ENCODE results near the gene RASSF6.
"Not testable (repeated sequence)": the region's sequence is repeated elsewhere in the genome, so short reads cannot be mapped to it uniquely, and the experiment has no call there.

The RASSF6 gene

DNA sequence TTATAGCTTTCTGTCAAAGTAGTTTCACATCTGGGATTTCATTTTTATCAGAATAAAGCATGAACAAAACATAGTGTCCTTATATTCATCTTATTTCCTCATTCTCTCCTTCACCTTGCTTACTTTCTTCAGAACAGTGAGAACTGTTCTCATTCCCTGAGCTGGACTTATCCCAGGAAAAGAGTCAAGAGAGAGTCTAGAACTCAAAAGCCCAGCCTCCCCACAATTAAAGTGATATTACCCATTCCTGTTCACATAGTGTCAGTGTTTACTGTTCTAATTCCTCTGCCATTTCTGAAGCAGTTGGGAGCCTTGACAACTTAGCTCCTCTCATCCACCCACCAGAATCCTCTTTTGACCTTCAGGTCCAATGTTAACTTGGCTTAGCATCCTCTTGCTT is 42.9 kb downstream of the RASSF6 start:
- no peak for DNase-seq (ENCODE audit: low spot score)

DNA sequence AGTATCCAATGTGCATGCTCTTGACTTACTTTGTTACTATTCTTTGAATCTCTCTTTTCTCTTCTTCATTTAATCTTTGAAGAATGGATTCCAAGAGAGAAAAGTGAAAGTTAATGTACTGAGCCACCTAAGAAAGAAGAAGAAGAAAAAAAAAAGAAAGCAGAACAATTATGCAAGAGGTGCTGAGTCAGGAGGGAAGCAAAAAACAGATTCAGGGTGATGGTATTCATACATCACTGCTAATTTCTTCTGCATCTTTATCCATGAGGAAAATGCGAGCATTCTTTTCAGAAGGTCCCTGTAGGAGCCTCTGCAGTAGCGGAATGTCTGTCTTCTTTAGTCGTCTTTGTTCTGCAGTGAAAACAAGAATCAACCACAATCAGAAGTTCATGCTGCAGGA is 43.9 kb downstream of the RASSF6 start:
- no peak for DNase-seq (ENCODE audit: low spot score)

DNA sequence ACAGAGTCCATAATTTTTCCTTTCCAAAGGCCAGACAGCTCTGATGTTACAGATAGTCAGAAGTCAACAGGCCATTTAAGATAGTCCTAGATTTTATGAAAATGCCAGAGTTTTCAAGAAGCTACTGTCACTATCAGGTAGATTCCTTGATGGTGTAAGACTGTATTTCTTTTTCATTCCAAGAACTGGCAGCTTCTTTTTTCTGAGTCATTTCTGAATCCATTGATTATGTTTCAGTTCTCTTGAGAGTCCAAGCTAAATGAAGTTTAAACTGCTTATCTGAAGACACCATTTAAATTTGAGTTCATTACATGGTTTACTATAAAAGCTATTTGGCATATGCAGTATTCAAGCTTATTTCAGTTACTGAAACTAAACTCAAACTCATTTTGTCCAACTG is 44.6 kb downstream of the RASSF6 start:
- DNase-seq (ENCODE audit: low spot score): no peak

DNA sequence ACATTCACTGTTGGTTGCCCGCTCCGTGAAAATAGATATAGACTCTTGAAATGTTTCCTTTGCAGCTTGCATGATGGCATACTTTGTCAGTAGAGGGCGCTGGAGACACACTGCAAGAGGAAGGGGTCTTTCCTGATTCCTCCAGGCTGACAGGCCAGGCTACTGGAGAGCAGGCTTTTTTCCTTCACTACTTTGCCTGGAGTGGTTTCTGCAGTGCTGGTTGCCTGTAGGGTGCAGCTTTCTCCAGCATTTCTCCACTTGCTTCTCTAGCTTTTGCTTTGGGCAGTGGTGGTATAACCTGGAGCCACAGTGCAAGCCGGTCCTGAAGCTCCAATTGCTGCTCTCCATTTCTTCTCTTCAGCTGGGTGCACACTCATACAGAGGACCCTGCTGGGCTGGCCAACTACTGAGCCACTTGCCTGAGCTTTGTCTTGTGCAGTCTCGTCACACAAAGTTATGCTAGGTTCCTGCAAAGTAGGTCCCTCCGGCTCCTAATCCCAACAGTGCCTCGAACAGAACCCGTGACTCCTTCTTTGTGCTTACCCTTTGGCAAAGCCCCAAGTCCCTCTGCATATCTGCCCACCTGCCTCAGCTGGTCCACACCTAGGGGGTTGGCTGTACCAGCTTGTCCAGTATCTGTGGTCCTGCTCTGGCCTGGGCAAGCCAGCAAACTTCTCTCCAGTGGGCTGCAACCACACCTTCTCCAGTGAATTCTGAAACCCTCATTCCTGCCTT is 46.3 kb downstream of the RASSF6 start:
- DNase-seq (ENCODE audit: low spot score): peak; percentile 79

DNA sequence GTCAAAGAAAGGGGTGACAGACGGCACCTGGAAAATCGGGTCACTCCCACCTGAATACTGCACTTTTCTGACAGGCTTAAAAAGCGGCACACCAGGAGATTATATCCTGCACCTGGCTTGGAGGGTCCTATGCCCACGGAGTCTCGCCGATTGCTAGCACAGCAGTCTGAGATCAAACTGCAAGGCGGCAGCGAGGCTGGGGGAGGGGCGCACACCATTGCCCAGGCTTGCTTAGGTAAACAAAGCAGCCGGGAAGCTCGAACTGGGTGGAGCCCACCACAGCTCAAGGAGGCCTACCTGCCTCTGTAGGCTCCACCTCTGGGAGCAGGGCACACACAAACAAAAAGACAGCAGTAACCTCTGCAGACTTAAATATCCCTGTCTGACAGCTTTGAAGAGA is 69.4 kb downstream of the RASSF6 start:
- not testable (repeated sequence) for DNase-seq (ENCODE audit: low spot score)

DNA sequence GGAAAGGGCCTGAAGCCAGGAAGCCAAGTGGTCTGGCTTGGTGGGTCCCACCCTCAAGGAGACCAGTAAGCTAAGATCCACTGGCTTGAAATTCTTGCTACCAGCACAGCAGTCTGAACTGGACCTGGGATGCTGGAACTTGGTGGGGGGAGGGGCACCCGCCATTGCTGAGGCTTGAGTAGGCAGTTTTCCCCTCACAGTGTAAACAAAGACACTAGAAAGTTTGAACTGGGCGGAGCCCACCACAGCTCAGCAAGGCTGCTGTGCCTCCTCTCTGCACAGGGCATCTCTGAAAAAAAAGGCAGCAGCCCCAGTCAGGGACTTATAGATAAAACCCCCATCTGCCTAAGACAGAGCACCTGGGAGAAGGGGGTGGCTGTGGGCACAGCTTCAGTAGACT is 75.6 kb downstream of the RASSF6 start:
- no peak for DNase-seq (ENCODE audit: low spot score)

DNA sequence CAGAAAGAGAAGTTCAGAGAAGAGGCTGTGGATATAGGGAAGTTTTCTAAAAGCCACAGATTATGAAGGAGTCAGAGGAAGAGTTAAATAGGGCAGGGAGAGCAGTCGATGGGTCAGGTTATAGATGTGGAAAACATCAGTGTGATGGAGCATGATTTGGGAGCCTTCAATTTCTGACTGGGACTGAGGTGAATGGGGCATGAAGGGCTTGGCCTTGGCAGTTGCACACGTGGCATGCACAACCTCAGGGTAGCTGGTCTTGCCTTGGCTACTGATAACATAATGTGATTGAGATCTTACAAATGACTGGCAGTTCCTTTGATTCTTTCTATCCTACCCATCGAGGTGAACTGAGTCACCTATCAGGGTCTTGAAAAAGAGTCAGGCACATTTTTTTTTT is 79.0 kb downstream of the RASSF6 start:
- DNase-seq (ENCODE audit: low spot score): no peak

DNA sequence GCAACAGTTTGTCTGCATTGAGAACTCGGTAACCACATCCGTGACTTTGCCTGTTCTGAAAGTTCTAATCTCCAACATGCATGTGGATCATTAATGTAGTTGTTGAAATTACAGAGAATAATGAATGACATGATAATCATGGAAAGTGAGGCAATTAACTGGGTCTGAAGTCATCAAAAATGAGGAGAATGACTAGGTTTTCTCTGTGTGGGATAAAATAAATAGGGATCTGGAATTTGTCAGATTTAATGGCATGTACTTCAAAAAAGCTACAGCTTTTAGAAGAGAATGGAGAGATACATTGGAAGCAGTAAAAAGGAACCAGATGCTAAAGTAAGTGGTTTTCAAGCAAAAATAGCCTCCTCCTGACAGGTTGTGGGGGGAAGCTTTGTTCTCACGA is 79.4 kb downstream of the RASSF6 start:
- no peak for DNase-seq (ENCODE audit: low spot score)

DNA sequence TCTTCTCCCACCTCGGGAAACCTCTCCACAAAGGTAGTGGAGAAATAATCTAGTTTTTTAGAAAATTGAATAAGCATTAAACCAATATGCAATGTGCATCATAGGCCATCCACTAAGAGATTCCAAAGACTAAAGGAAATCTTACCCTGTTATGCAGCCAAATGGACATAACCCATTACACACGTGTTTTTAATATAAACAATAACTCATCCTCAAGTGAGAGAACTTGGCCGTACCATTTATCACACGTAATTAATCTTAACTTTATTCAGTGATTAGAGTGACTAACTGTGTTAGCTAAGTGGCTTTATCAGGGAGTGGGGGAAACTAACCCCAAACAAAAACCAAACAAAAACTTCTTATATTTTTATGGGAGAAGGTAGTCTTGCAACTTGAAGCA is 80.8 kb downstream of the RASSF6 start:
- DNase-seq (ENCODE audit: low spot score): no peak

DNA sequence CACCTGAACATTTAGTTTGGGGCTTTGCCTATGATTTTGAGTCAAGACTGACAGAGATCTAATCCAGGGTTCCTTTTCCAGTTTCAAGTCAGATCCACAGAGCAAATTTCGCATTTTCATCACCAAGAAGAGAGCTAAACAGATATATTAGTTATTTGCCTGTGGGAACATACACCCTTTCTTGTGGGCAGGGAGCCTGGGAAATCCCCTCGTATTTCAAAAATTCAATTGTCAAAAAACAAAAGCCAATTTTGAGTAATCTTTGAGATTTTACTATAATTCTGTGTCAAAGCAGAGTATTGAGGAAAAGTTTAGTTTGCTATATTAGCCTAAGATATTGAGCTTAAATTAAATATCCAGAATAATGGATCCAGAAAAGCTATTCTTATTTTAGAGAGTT is 82.1 kb downstream of the RASSF6 start:
- no peak for DNase-seq (ENCODE audit: low spot score)

DNA sequence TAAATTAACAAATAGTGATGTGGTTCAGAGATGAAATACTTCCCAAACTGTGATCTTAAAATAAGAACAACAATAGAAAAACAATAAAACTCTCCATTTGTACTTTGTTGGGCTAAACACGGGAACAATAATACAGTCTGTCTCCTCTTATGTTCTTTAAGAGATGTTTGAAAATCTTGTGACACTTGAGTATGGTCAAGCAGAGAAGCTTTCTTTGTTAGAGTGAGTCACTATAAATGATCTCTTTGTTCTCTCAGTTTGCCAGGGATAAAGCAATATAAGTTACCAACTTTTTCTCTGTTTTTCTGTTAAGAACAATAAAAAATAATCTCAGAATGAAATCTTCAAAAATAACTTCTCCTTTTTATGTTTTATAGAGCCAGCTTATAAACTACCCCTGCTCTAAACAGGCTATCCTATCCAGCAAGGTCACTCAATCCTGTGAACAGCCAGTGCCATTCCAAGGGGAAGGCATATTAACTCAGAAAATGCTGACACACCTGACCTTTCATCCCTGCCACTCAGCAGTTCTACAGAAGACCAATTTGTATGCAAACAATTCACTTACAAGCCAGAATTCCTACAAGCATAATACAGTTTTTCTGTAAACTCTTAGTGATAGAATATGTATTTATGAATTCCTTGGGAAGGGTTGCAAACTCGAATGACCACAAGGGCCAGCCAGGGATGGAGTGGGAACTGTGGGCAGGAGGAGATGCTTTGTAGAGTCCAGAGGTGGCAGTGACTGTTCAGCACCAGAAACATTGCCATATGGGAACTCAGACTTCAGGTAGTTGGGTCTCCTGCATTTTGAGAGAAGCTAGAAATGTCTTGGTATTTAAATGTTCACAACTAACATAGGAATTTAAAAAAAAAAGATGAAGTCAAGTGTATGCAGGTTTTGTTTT is 86.5 kb downstream of the RASSF6 start:
- DNase-seq (ENCODE audit: low spot score): no peak

DNA sequence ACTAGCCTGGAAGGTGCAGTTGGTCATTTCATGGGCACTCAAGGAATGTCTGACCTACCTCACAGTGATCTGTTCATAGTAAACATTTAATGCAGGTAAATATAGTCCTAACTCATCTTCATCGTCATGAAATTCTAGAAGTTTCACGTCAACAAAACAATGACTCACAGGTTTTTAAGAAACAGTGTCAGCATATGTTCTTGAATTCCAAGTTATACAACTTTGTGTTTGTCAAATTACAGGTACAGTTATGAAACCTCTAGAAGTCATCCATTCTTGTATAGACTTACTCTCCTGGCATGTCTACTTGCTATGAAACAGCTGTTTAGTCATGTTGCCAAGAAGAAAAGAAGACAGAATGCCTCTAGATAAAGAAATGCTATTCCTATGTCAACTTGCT is 92.1 kb downstream of the RASSF6 start:
- DNase-seq (ENCODE audit: low spot score): peak; percentile 2

DNA sequence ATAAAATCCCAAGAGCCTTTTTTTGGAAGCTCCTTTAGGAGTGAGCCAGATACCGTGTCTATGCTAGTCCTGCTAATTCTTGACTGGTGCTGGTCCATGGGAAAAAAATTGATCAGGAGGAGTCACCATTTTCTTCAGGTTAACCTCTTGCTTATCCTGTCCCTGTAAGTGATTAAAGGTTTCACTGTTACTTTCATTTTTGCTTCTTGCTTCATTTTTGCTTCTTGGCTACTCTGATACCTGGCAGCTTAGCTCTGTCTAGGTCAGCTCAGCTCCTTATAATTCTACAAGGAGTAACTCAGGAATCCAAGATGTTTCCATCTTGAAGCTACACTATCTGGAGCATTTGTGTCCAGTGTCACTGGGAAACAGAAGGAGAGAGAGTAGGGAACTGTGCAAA is 93.0 kb downstream of the RASSF6 start:
- no peak for DNase-seq (ENCODE audit: low spot score)

DNA sequence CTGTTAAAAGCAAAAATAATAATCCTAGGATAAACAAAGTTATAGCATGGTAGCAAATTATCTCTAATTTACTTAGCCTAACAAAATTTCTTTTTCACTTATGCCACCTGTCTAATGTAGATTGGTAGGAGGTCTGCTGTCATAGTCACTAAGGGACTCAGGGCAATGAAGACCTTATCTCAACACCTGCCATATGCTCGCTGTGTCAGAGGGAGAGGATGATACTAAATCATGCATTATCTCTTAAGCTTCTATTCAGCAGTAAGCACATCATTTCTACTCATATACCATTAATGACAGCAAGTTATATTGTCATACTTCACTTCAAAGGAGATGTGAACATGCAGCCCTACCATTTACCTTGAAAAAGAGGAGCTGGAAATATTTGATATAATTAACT is 94.6 kb downstream of the RASSF6 start:
- DNase-seq (ENCODE audit: low spot score): no peak

DNA sequence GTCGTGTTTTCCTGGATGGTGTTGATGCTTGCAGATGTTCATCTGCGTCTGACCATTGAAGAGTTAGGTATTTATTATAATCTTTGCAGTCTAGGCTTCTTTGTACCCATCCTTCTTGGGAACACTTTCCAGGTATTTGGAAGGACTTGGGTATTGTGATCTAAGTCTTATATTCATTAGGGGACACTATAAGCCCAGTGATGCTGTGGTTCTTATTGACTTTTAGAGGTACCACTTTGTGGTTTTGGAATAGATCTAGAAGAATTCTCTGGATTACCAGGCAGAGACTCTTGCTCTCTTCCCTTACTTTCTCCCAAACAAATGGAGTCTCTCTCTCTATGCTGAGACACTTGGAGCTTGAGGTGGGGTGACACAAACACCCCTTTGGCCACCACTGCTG is 97.1 kb downstream of the RASSF6 start:
- DNase-seq (ENCODE audit: low spot score): no peak

All from kidney tubule cell (primary cell).